ENCODE measurements around the gene HEATR5A. TPM values are rescaled to one million over a fixed set of nuclear protein-coding genes. Genes with fewer than 3 reads are reported as not detected.
"Not testable (repeated sequence)": the region's sequence is repeated elsewhere in the genome, so short reads cannot be mapped to it uniquely, and the experiment has no call there.

HEATR5A gene
- total RNA-seq = 46.3 TPM
- long read RNA-seq, full-length matches to known transcripts = 3 of 35 reads
- long read RNA-seq, partial matches to known transcripts = 26 of 35 reads
- long read RNA-seq, other reads (novel, unspliced or antisense) = 6 of 35 reads

DNA sequence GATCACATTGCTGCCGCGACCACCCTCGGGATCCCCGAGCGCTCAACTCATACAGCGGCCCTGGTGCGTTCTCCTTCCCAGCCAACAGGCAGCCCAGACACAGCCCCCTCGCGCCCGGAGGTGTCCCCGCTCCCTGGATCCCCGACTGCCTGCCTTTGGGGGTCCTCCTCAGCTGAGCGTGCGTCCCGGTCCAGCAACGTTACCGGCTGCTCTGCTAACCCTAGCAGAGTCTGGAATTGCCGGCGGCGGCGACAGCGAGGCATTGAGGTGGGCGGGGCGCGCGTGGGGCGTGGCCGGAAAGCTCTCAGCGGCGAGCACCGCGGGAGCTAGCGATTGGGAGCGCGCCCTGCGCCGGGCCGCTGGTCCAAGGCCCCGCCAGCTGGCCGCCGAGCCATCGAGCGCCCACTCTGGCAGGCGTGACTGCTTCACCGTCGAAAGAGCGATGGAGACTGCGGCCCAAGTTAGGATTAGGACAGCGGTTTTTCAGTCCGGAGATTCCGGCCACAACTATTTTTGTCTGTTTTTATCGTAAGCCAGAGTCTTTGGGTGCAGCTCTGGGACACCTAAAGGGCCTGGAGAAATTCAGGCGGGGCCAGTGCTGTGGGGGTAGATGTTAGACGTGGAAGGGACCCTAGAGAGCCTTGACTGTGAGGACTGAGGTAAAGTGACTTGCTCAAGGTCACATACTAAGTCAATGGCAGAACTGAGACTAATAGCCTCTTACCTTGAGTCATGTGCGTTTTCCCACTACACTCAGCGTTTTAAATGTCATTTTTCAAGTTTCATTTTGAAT, at the start of gene HEATR5A:
HEATR5A (minus strand) TSS at position 232 of the 793 bp plus-strand sequence. CDS start 17,575 bp downstream, outside the sequence.
- Histone ChIP-seq H3K27me3 (no peaks in the 10 kb centered on the region), H3K36me3 (no peaks in the 10 kb centered on the region), H3K9me3 (no peaks in the 10 kb centered on the region), H3K4me1 (peaks cover 20% of the 10 kb centered on the region), H3K4me3 (peak within 1 kb of the TSS; percentile 94), H3K27ac (peak within 1 kb of the TSS; percentile 90)
- peak; percentile 99 for ATAC-seq
- peak; percentile 99 for DNase-seq
- intact Hi-C loops (cut with DNase I) = no loop called here
- TF ChIP-seq, protein P1, sequence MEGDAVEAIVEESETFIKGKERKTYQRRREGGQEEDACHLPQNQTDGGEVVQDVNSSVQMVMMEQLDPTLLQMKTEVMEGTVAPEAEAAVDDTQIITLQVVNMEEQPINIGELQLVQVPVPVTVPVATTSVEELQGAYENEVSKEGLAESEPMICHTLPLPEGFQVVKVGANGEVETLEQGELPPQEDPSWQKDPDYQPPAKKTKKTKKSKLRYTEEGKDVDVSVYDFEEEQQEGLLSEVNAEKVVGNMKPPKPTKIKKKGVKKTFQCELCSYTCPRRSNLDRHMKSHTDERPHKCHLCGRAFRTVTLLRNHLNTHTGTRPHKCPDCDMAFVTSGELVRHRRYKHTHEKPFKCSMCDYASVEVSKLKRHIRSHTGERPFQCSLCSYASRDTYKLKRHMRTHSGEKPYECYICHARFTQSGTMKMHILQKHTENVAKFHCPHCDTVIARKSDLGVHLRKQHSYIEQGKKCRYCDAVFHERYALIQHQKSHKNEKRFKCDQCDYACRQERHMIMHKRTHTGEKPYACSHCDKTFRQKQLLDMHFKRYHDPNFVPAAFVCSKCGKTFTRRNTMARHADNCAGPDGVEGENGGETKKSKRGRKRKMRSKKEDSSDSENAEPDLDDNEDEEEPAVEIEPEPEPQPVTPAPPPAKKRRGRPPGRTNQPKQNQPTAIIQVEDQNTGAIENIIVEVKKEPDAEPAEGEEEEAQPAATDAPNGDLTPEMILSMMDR (IDR thresholded peaks at IDR 0.05) = peak; percentile 38

DNA sequence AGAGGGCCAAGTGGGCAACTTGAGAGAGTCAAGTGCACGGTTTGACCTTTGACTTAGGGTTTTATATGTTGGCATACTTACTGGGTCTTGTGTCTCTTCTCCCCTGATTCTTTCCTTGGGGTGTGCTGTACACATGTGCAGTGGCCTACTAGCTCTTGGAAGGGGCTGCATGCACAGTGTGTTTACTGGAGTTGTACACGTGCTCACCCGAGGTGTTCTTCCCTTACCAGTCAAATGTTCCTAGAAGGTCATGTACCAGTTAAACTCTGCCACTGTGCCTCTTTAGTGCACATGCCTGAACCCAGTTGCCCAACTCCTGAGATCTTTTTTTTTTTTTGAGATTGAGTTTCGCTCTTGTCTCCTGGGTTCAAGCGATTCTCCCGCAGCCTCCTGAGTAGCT, 46.2 kb upstream of the HEATR5A start:
- Histone ChIP-seq H3K27ac (no peak overlapping the region), H3K4me3 (no peak overlapping the region), H3K27me3 (no peaks in the 10 kb centered on the region), H3K36me3 (no peaks in the 10 kb centered on the region), H3K4me1 (no peaks in the 10 kb centered on the region), H3K9me3 (no peaks in the 10 kb centered on the region)
- intact Hi-C loops (cut with DNase I) = no loop called here
- ATAC-seq (no peak), DNase-seq (no peak)
- TF ChIP-seq, protein P1 (IDR thresholded peaks at IDR 0.05) = no peak

DNA sequence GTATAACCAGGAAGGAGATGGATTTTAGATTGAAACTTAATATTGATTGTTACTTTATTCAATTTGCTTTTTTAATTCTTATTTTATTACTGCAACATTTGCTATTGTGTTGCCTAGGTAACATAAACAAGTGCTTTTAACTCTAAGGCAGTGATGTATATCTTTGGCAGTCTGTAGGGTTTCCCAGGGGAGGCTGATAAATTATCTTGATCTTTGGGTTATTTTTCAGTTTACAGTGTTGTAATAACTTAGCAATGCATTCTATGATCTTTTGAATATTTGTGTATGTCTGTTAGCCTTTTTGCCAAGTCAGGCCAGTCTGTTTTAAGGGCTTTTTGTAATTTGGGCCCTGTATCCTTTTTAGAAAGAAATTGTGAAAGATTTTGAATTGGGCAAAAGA, 44.8 kb upstream of the HEATR5A start:
- no peaks in the 10 kb centered on the region for H3K36me3 ChIP-seq
- H3K4me1 ChIP-seq = no peaks in the 10 kb centered on the region
- DNase-seq (no peak), ATAC-seq (no peak)
- H3K27me3 ChIP-seq = no peaks in the 10 kb centered on the region
- H3K9me3 ChIP-seq = no peaks in the 10 kb centered on the region
- H3K4me3 ChIP-seq = no peak overlapping the region
- intact Hi-C loops (cut with DNase I) = no loop called here
- no peak overlapping the region for H3K27ac ChIP-seq
- TF ChIP-seq, protein P1 (IDR thresholded peaks at IDR 0.05) = no peak

DNA sequence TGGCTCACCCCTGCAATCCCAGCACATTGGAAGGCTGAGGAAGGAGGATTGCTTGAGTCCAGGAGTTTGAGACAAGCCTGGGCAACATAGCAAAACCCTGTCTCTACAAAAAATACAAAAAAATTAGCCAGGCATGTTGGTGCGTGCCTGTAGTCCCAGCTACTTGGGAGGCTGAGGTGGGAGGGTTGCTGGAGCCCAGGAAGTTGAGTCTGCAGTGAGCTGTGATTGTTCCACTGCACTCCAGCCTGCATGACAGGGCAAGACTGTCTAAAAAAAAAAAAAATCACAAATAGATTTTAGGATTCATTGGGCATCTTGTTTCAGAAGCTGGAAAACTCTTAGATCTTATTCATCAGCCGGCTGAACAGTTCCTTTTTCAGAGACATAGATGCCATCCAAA, 42.1 kb upstream of the HEATR5A start:
- H3K27me3 ChIP-seq; H3K9me3 ChIP-seq; H3K4me1 ChIP-seq; H3K4me3 ChIP-seq; H3K36me3 ChIP-seq; H3K27ac ChIP-seq; ATAC-seq; DNase-seq; intact Hi-C loops (cut with DNase I): not testable (repeated sequence)

DNA sequence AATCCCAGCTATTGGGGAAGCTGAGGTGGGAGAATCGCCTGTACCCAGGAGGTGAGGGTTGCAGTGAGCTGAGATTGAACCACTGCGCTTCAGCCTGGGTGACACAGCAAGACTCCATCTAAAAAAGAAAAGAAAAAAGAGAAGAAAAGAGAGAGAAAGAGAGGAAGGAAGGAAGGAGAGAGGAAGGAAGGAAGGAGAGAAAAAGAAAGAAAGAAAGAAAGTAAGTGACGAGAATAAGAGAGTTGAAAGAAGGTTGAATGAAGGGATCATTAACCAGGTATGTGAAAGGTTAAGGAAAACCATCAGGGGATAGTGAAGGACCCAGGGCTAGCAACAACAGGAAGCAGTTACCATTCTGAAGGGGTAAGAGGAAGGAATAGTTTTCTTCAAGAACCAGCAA, 41.2 kb upstream of the HEATR5A start:
- Histone ChIP-seq H3K27ac (no peak overlapping the region), H3K27me3 (no peaks in the 10 kb centered on the region), H3K9me3 (no peaks in the 10 kb centered on the region), H3K4me3 (no peak overlapping the region), H3K36me3 (no peaks in the 10 kb centered on the region), H3K4me1 (peaks cover 9% of the 10 kb centered on the region)
- DNase-seq (no peak), ATAC-seq (no peak)
- intact Hi-C loops (cut with DNase I) = no loop called here
- TF ChIP-seq, protein P1 (IDR thresholded peaks at IDR 0.05) = no peak

Data from upper lobe of right lung (tissue), 1 donor.